ENCODE data around the gene PLPP1. TPM values are rescaled to one million over a fixed set of nuclear protein-coding genes. Genes with fewer than 3 reads are reported as not detected.
A peak's percentile ranks its signal among the peaks of the same experiment; 100 is the strongest.
"Not testable (repeated sequence)": the region's sequence is repeated elsewhere in the genome, so short reads cannot be mapped to it uniquely, and the experiment has no call there.

Gene PLPP1
- polyA plus RNA-seq, 4 donors = 79.4 to 101 (median 89.7) TPM

- no peak for DNase-seq (ENCODE audit: low read depth in 4 of 4, low spot score in 2 of 4)
These were observed 13.0 kb upstream of the PLPP1 start for GRCh38 chr5:55547781-55548180.

GRCh38 chr5:55546947-55547346, 12.2 kb upstream of the PLPP1 start:
- DNase-seq (ENCODE audit: low read depth in 4 of 4, low spot score in 2 of 4) = no peak

GRCh38 chr5:55544341-55544740, 9.6 kb upstream of the PLPP1 start:
- DNase-seq (ENCODE audit: low read depth in 4 of 4, low spot score in 2 of 4) = no peak

DNA sequence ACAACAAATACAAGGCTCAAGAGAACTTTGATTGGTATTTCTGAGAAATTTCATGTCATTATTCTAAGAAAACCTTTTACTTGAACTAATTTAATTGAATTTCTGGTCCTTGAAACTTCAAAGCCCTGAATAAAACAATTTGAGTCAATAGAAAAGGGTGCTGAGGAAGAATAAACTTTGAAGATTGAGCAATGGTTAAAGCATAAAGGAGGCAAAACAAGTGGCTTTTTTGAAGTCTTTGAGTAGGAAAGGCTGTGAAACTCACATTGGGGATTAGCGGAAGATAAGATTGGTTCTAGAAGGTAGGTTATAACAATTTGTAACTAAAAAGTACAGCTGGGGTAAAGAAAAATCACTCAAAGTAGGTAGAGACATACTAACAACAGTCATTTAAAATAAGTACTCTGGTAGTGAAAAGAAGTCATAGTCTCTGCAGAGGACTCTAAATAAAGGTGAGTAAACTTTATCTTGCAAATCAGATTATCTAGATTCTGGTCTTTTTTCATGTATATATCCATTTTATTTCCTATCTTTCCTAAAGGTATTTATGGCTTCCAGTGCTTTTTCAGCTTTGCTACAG, 6.4 kb upstream of the PLPP1 start:
- DNase-seq (ENCODE audit: low read depth in 4 of 4, low spot score in 2 of 4) = no peak

GRCh38 chr5:55540525-55540924, 5.8 kb upstream of the PLPP1 start:
- DNase-seq (ENCODE audit: low read depth in 4 of 4, low spot score in 2 of 4) = no peak

GRCh38 chr5:55540024-55540423, 5.3 kb upstream of the PLPP1 start:
- no peak for DNase-seq (ENCODE audit: low read depth in 4 of 4, low spot score in 2 of 4)

GRCh38 chr5:55538661-55539060, 3.9 kb upstream of the PLPP1 start:
- no peak for DNase-seq (ENCODE audit: low read depth in 4 of 4, low spot score in 2 of 4)

GRCh38 chr5:55537315-55537714, 2.6 kb upstream of the PLPP1 start:
- DNase-seq (ENCODE audit: low read depth in 4 of 4, low spot score in 2 of 4) = not testable (repeated sequence)

GRCh38 chr5:55535199-55535905, 588 bp upstream of the PLPP1 start:
- no peak for DNase-seq (ENCODE audit: low read depth in 4 of 4, low spot score in 2 of 4)

DNA sequence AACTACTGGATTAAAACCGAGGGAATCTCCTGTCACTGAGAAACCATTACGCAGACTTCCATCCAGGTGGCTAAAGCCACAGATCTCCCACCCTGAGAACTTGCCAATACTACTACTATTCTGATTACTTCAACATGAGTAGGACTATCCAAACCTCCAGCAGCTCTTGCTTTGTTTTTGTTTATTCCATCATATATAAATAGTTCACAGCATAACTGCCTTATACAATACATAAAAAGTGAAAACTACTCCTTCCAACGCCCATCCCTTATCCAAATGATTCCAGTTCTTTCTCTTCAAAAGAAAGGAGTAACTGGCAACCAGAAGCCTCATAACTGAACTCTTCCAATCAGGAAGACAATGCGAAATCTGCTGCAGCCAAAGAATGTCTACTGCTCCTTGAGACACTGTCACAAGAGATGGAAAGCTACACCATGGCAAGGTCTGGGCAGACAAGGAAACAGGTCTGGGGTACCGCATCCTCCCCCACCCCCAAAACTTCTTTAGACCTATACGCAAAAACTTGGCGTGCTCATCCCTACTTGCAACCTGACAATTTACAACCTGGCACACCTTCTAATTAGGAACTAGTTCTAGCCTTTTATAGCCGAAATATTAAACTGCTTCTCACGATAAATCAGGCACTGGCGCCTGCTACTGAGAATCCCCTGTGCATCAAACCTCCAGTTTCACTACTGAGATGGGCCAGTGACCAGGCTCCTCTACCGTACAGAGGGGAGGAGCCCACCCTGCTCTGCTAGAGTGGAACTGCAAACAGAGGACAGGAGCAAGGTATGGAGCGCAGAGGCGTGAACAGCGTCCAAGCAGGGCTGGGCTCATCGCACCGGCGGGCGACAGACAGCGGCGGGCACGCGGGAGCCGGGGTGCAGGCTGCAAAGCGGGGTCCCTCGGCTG, 986 bp downstream of the PLPP1 start:
- peak; percentile 37 to 67 (median 52) for DNase-seq (ENCODE audit: low read depth in 4 of 4, low spot score in 2 of 4)

- no peak for DNase-seq (ENCODE audit: low read depth in 4 of 4, low spot score in 2 of 4)
These were observed 4.1 kb downstream of the PLPP1 start for GRCh38 chr5:55530669-55531068.

GRCh38 chr5:55524816-55525215, 9.9 kb downstream of the PLPP1 start:
- no peak for DNase-seq (ENCODE audit: low read depth in 4 of 4, low spot score in 2 of 4)

GRCh38 chr5:55523293-55523692, 11.5 kb downstream of the PLPP1 start:
- no peak for DNase-seq (ENCODE audit: low read depth in 4 of 4, low spot score in 2 of 4)

DNA sequence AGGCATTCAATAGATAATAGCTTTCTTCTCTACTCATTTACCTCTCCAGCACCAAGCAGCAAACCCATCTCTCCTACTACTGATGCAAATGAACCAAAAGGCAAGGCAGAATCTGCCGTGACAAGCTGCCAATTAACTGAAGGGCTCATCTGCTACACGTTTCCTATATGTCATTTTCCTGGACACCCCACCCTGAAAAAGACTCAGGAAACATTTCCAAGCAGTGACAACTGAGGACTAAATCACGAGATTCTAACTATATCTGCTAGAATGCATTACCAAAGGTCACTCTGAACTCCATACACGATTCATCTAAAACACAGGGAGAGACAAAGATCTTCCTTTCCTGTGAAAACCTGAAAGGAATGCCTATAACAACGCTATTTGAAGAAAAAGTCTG, 12.9 kb downstream of the PLPP1 start:
- DNase-seq (ENCODE audit: low read depth in 4 of 4, low spot score in 2 of 4) = no peak

GRCh38 chr5:55520117-55520839, 14.5 kb downstream of the PLPP1 start:
- DNase-seq (ENCODE audit: low read depth in 4 of 4, low spot score in 2 of 4) = no peak

DNA sequence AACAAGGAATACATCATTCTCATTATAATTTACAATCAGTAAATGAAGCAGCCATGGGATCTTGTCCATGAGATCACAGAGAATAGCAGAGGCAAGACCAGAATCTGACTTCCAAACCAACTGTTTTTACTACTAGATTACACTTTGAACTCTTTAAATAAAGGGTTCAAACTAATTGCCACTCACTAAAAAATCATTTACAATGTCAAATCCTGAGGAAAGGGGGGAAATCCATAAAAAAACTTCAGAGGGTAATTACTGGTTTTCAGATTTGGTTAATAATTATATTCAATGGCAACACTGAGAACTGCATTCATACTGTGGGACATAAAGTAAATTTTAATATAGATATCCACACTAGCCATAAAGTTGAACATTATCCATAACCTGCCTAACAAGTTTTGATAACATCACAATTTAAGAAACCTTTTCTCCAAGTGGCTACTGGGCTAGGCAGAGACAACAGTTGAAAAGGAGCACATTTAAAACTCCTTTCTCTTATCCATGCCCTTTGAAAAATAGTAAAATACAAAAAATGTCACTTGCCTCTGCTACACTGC, 15.9 kb downstream of the PLPP1 start:
- DNase-seq (ENCODE audit: low read depth in 4 of 4, low spot score in 2 of 4) = no peak

- DNase-seq (ENCODE audit: low read depth in 4 of 4, low spot score in 2 of 4) = no peak
These were observed 17.0 kb downstream of the PLPP1 start for GRCh38 chr5:55517804-55518203.

DNA sequence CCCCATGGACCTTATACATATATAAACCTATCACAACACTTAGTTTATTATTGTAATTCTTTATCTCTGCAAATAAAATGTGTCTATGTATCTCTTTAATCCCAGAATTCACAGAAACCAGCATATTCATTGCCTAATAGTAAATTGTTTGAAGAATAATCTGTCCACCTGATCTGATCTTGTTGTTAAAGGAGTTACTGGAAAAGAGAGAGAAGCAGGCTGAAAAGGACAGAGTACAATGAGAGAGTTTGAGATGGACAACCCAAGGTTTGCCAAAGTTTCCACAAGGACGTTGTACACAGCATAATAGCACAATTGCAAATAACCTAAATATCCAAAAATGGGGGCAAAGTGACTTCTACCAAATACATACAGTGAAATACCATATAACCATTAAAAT, 23.8 kb downstream of the PLPP1 start:
- no peak for DNase-seq (ENCODE audit: low read depth in 4 of 4, low spot score in 2 of 4)

DNA sequence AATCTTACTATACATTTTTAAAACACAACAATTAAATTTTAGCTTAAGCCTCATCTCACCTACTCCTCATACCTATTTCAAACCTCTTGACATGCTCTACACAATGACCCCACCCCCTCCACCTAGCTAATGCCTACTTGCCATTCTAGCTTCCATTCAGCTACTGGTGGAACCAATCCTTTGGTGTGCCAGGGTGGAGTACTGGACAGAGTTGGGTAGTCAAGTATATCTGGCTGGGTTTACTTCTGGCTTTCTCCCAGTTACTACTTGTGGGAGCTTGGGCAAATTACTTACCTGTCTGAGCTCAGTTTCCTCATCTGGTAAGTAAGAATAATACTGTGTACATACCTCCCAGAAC, 24.3 kb downstream of the PLPP1 start:
- no peak for DNase-seq (ENCODE audit: low read depth in 4 of 4, low spot score in 2 of 4)

- DNase-seq (ENCODE audit: low read depth in 4 of 4, low spot score in 2 of 4) = no peak
These were observed 24.8 kb downstream of the PLPP1 start for GRCh38 chr5:55509796-55510522.

All from left renal cortex interstitium (tissue), 4 donors.